Peyer's patch (tissue), 4 donors: ENCODE measurements around the gene CHD5. TPM values are rescaled to one million over a fixed set of nuclear protein-coding genes. Genes with fewer than 3 reads are reported as not detected.

Experiments
- DNase-seq, 3 donors: peaks; one replicate each; pipeline ENCODE4 v3.0.0-alpha.2; 2017 to 2019
- H3K27ac ChIP-seq, 4 donors: fragments of 200-600 bp; sonication (generic); one replicate each; pipeline ENCODE4 v1.5.1; 2016 to 2019
- H3K27me3 ChIP-seq, 2 donors: fragments of 200-600 bp; sonication (generic); one replicate each; pipeline ENCODE4 v1.5.1; 2019
- H3K36me3 ChIP-seq, 3 donors: fragments of 200-600 bp; sonication (generic); one replicate each; pipeline ENCODE4 v1.5.1; 2016 to 2019
- H3K4me1 ChIP-seq, 4 donors: fragments of 200-600 bp; sonication (generic); one replicate each; pipeline ENCODE4 v1.5.1; 2016 to 2019
- H3K4me3 ChIP-seq, 4 donors: fragments of 200-600 bp; sonication (generic); 1 replicate in 3 of 4; 2 replicates in 1 of 4; pipeline ENCODE4 v1.5.1; 2016 to 2019; ENCODE audit warnings: mild to moderate bottlenecking in 1 of 4
- H3K9me3 ChIP-seq, 4 donors: fragments of 200-600 bp; sonication (generic); one replicate each; pipeline ENCODE4 v1.5.1; 2016 to 2019; ENCODE audit warnings: mild to moderate bottlenecking in 1 of 4
- POLR2A ChIP-seq, 2 donors: fragments of 450-650 bp; IDR thresholded peaks; one replicate each; pipeline ENCODE4 v1.5.1; 2017; ENCODE audit warnings: antibody characterized with exemption in 2 of 2, mild to moderate bottlenecking in 2 of 2, moderate library complexity in 2 of 2
- total RNA-seq, 4 donors: library from RNA; depleted of rRNA; stranded (reverse); fragments of >200 nt; gene quantifications; one replicate each; pipeline ENCODE4 v1.1.0, GENCODE V29; 2016
- TF ChIP-seq, protein P1 (sequence below), 6 experiments: fragments of 450-650 bp in 4 of 6; fragments of 200-600 bp in 2 of 6; sonication (generic) in 1 of 6; IDR thresholded peaks; one replicate each; pipeline ENCODE4 v1.5.1; 2017 to 2019; ENCODE audit warnings: antibody characterized with exemption in 6 of 6, mild to moderate bottlenecking in 3 of 6, moderate library complexity in 1 of 6

The CHD5 gene
- total RNA-seq, 4 donors from 2014 or later, result under 0.01 to 0.66 (median 0.22) TPM

DNA sequence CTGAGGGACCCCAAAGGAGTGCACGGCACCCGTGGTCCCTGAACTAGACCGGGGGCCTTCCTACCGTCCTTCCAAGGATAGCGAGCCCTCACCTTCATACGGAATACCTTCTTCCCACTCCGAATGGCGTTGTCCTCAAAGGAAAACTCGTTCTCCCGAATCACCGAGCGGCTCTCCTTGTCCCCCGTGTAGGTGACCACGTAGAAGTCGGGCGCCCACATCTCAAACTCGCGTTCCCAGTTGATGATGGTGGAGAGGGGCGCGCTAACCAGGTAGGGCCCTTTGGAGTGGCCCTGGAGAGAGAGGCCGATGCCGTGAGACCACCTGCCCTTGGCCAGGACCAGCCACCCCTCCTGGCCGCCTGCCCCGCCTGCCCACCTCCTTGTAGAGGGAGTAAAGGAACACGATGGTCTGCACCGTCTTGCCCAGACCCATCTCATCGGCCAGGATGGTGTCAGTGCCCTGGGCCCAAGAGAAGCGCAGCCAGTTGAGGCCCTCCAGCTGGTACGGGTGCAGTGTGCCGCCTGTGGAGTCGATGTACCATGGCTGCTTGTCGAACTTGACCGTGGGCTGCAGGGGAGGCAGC lies 38.0 kb downstream of the CHD5 start:
- no peak for TF ChIP-seq POLR2A (IDR thresholded peaks at IDR 0.05)
- TF ChIP-seq, protein P1, sequence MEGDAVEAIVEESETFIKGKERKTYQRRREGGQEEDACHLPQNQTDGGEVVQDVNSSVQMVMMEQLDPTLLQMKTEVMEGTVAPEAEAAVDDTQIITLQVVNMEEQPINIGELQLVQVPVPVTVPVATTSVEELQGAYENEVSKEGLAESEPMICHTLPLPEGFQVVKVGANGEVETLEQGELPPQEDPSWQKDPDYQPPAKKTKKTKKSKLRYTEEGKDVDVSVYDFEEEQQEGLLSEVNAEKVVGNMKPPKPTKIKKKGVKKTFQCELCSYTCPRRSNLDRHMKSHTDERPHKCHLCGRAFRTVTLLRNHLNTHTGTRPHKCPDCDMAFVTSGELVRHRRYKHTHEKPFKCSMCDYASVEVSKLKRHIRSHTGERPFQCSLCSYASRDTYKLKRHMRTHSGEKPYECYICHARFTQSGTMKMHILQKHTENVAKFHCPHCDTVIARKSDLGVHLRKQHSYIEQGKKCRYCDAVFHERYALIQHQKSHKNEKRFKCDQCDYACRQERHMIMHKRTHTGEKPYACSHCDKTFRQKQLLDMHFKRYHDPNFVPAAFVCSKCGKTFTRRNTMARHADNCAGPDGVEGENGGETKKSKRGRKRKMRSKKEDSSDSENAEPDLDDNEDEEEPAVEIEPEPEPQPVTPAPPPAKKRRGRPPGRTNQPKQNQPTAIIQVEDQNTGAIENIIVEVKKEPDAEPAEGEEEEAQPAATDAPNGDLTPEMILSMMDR (IDR thresholded peaks at IDR 0.05), result no peak

DNA sequence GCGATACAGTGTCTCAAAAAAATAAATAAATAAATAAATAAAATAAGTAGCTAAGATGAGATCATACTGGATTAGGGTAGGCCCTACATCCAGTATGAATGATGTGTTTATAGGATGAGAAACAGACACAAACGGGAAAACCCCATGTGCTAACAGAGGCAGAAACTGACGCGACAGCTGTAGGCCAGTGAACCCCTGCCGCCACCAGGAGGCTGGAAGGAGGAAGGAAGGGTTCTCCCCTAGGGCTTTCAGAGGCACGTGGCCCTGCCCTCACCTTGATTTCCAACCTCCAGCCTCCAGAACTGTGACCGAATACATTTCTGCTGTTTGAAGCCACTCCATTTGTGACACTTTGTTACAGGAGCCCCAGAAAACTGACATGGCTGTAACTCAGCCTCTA lies 38.5 kb downstream of the CHD5 start:
- no peak for DNase-seq
- TF ChIP-seq, protein P1 (IDR thresholded peaks at IDR 0.05), result no peak
- no peak for TF ChIP-seq POLR2A (IDR thresholded peaks at IDR 0.05)

More for the DNA sequence above, 38.0 kb downstream of the CHD5 start:
- H3K36me3 ChIP-seq, result no peaks in the 10 kb centered on the region
- H3K27me3 ChIP-seq, result no peaks in the 10 kb centered on the region
- DNase-seq, result no peak
- H3K4me1 ChIP-seq, result no peaks in the 10 kb centered on the region
- H3K9me3 ChIP-seq, result no peaks in the 10 kb centered on the region
- no peak overlapping the region for H3K27ac ChIP-seq
- H3K4me3 ChIP-seq, result no peak overlapping the region

DNA sequence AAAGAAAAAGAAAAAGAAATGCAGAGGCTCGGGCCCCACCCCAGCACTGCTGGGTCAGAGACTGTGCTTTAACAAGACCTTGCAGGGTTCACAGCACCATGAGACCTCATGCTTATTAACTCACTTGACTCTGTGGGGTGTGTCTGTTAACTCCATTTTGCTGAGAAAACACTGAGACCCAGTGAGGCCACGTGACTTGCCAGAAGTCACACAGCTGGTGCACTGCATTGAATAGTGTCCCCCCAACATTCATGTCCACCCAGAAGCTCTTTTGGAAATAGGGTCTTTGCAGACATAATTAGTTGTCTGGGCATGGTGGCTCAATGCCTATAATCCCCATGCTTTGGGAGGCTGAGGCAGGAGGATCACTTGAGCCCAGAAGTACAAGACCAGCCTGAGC lies 39.7 kb downstream of the CHD5 start:
- DNase-seq, result no peak
- TF ChIP-seq POLR2A (IDR thresholded peaks at IDR 0.05), result no peak
- TF ChIP-seq, protein P1 (IDR thresholded peaks at IDR 0.05), result no peak

More for the DNA sequence above, 38.5 kb downstream of the CHD5 start:
- no peaks in the 10 kb centered on the region for H3K4me1 ChIP-seq
- H3K27ac ChIP-seq, result no peak overlapping the region
- H3K9me3 ChIP-seq, result no peaks in the 10 kb centered on the region
- no peaks in the 10 kb centered on the region for H3K27me3 ChIP-seq
- H3K4me3 ChIP-seq, result no peak overlapping the region
- no peaks in the 10 kb centered on the region for H3K36me3 ChIP-seq

DNA sequence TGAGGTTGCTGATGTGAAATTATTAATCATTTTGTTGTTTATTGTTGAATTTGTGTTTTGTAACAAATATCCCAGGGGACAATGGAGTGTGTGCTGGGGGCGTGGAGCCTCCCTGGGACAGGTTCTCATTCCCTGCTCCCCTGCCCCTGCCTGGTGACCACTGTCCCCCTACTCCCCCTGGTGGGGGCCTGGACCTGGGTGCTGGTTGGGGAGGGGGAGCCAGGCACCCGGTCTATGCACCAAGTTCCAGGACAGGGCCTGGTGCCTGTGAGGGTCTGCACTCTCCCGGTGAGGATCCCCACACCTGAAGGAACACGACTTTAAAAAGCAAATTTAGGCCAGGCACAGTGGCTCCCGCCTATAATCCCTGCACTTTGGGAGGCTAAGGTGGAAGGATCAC lies 42.4 kb downstream of the CHD5 start:
- DNase-seq, result peak in 1 of 3 donors; percentile 21
- no peak overlapping the region for H3K27ac ChIP-seq

More for the DNA sequence above, 39.7 kb downstream of the CHD5 start:
- H3K27me3 ChIP-seq, result no peaks in the 10 kb centered on the region
- no peaks in the 10 kb centered on the region for H3K4me1 ChIP-seq
- no peak overlapping the region for H3K27ac ChIP-seq
- no peaks in the 10 kb centered on the region for H3K36me3 ChIP-seq
- H3K9me3 ChIP-seq, result no peaks in the 10 kb centered on the region
- no peak overlapping the region for H3K4me3 ChIP-seq

DNA sequence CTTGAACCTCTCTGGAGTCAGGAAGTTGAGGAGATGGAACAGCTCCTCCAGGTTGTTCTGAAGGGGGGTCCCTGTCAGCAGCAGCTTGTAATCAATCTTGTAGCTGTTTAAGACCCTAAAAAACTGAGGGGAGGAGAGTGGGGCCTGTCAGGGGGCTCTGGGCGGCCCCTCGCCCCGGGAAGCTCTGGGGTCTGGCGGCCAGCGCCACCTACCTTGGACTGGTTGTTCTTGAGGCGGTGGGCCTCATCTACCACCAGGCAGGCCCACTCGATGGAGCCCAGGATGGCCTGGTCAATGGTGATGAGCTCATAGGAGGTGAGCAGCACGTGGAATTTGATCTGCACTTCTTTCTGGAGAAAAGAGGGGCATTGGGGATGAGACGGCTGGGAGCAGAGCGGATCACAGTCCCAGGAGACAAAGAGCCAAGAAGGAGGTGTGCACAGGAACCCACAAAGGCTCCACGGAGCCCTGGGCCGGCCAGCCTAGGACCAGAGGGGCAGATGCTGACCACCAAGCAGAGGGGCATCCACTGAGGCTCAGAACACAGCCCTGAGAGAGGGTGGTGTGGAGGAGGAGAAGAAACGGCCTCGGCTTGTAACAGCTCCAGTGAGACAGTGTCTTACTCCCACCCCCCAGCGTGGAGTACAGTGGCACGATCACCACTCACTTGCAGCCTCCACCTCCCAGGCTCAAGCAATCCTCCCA lies 43.5 kb downstream of the CHD5 start:
- H3K27me3 ChIP-seq, result no peaks in the 10 kb centered on the region

More for the DNA sequence above, 42.4 kb downstream of the CHD5 start:
- no peaks in the 10 kb centered on the region for H3K4me1 ChIP-seq
- H3K36me3 ChIP-seq, result no peaks in the 10 kb centered on the region
- H3K9me3 ChIP-seq, result no peaks in the 10 kb centered on the region
- H3K4me3 ChIP-seq, result no peak overlapping the region
- TF ChIP-seq, protein P1 (IDR thresholded peaks at IDR 0.05), result no peak
- no peak for TF ChIP-seq POLR2A (IDR thresholded peaks at IDR 0.05)
- no peaks in the 10 kb centered on the region for H3K27me3 ChIP-seq

More for the DNA sequence above, 43.5 kb downstream of the CHD5 start:
- TF ChIP-seq, protein P1 (IDR thresholded peaks at IDR 0.05), result no peak
- TF ChIP-seq POLR2A (IDR thresholded peaks at IDR 0.05), result no peak
- Histone ChIP-seq H3K4me1 (no peaks in the 10 kb centered on the region), H3K4me3 (no peak overlapping the region), H3K9me3 (no peaks in the 10 kb centered on the region), H3K36me3 (no peaks in the 10 kb centered on the region), H3K27ac (no peak overlapping the region)
- DNase-seq, result peak in 1 of 3 donors; percentile 24
